Gastrocnemius medialis (tissue), 4 donors: ENCODE results near the gene EDARADD. TPM values are rescaled to one million over a fixed set of nuclear protein-coding genes. Genes with fewer than 3 reads are reported as not detected.

Source experiments
- ATAC-seq, 2 donors: fragments of 150-250 bp; one replicate each; pipeline ENCODE4 v1.9.1; 2016
- DNase-seq, 2 donors: peaks; one replicate each; pipeline ENCODE4 v3.0.0-alpha.2; 2019
- H3K27ac ChIP-seq, 4 donors: fragments of 200-600 bp; sonication (generic); 1 replicate in 1 of 4; 2 replicates in 3 of 4; pipeline ENCODE4 v1.5.1; 2016 to 2018; ENCODE audit warnings: mild to moderate bottlenecking in 2 of 4, moderate library complexity in 1 of 4
- H3K27me3 ChIP-seq, 3 donors: fragments of 200-600 bp; sonication (generic) in 2 of 3; 1 replicate in 1 of 3; 2 replicates in 2 of 3; pipeline versions ENCODE4 v1.5.1 to v1.6.0; 2016 to 2019; ENCODE audit warnings: mild to moderate bottlenecking in 1 of 3, moderate library complexity in 1 of 3
- H3K36me3 ChIP-seq, 2 donors: fragments of 200-600 bp; sonication (generic) in 1 of 2; one replicate each; pipeline ENCODE4 v1.5.1; 2017 to 2018
- H3K4me1 ChIP-seq, 2 donors: fragments of 200-600 bp; sonication (generic) in 1 of 2; one replicate each; pipeline ENCODE4 v1.5.1; 2016 to 2017; ENCODE audit warnings: mild to moderate bottlenecking in 2 of 2
- H3K4me3 ChIP-seq, 4 donors: fragments of 200-600 bp; sonication (generic) in 3 of 4; 1 replicate in 1 of 4; 2 replicates in 3 of 4; pipeline ENCODE4 v1.5.1; 2016 to 2019; ENCODE audit warnings: mild to moderate bottlenecking in 2 of 4
- H3K9me3 ChIP-seq, 3 donors: fragments of 200-600 bp; sonication (generic) in 2 of 3; 1 replicate in 1 of 3; 2 replicates in 2 of 3; pipeline ENCODE4 v1.5.1; 2016 to 2019
- POLR2A ChIP-seq, 2 donors: fragments of 450-650 bp; IDR thresholded peaks; one replicate each; pipeline ENCODE4 v1.6.1; 2017; ENCODE audit warnings: antibody characterized with exemption in 2 of 2, mild to moderate bottlenecking in 2 of 2, moderate library complexity in 2 of 2
- in situ Hi-C, 4 donors: fragments of 200-750 bp; cut with MboI; loops; one replicate each; pipeline versions ENCODE4 v1.15.0 to v1.8.0; 2017; ENCODE audit warnings: low sequenced_read_pairs in 4 of 4
- intact Hi-C: fragments of 100-400 bp; cut with DNase I; formaldehyde crosslinking; loops from one replicate; pipeline ENCODE4 v1.15.1; 2023; ENCODE audit warnings: low total_unique reads
- total RNA-seq, 4 donors: library from RNA; depleted of rRNA; stranded (reverse); fragments of >200 nt; gene quantifications; one replicate each; pipeline versions ENCODE4 v1.1.0 to v1.2.3, GENCODE V29; 2016
- TF ChIP-seq, protein P1 (sequence below), 5 experiments: fragments of 450-650 bp in 3 of 5; fragments of 200-600 bp in 2 of 5; sonication (generic) in 2 of 5; IDR thresholded peaks in 4 of 5; conservative IDR thresholded peaks in 1 of 5; 1 replicate in 4 of 5; 2 replicates in 1 of 5; pipeline ENCODE4 v1.5.1; 2016 to 2019; ENCODE audit warnings: antibody characterized with exemption in 5 of 5, mild to moderate bottlenecking in 3 of 5, moderate library complexity in 3 of 5

Gene EDARADD
- total RNA-seq, 4 donors from 2014 or later = not detected

DNA sequence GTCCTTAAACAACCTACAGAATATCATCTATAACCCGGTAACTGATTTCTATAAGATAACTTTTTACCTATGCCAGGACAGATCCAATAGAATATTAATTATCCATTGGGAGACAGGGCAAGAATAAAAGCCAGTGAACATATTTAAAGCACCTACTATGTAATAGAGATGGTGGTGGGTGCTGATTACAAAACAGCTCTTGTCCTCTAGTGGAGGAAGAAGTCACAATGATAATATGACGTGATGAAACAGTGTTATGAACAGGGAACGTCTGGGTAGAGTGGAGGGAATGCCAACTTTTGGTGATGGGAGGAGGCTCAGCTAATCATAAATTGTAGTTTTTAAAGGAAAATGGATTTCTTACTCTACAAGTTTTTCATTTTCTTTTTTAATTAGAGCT, 132.0 kb downstream of the EDARADD start:
- Histone ChIP-seq H3K36me3 (peaks cover 0 to 14% of the 10 kb centered on the region in 2 donors), H3K4me3 (no peak overlapping the region), H3K4me1 (peaks cover 5 to 9% of the 10 kb centered on the region in 2 donors), H3K9me3 (no peaks in the 10 kb centered on the region), H3K27me3 (no peaks in the 10 kb centered on the region), H3K27ac (no peak overlapping the region)
- ATAC-seq = no peak
- DNase-seq = no peak
- intact Hi-C loops = loop anchor here (10.0 kb wide), 1 partner anchor 1021 kb away; the partner anchor contains the start of gene B3GALNT2
- no peak for TF ChIP-seq POLR2A (IDR thresholded peaks at IDR 0.05)
- TF ChIP-seq, protein P1, sequence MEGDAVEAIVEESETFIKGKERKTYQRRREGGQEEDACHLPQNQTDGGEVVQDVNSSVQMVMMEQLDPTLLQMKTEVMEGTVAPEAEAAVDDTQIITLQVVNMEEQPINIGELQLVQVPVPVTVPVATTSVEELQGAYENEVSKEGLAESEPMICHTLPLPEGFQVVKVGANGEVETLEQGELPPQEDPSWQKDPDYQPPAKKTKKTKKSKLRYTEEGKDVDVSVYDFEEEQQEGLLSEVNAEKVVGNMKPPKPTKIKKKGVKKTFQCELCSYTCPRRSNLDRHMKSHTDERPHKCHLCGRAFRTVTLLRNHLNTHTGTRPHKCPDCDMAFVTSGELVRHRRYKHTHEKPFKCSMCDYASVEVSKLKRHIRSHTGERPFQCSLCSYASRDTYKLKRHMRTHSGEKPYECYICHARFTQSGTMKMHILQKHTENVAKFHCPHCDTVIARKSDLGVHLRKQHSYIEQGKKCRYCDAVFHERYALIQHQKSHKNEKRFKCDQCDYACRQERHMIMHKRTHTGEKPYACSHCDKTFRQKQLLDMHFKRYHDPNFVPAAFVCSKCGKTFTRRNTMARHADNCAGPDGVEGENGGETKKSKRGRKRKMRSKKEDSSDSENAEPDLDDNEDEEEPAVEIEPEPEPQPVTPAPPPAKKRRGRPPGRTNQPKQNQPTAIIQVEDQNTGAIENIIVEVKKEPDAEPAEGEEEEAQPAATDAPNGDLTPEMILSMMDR (IDR thresholded peaks at IDR 0.05 in 4 of 5, conservative IDR thresholded peaks at IDR 0.05 in 1 of 5) = no peak
- in situ Hi-C loops = no loop called here

DNA sequence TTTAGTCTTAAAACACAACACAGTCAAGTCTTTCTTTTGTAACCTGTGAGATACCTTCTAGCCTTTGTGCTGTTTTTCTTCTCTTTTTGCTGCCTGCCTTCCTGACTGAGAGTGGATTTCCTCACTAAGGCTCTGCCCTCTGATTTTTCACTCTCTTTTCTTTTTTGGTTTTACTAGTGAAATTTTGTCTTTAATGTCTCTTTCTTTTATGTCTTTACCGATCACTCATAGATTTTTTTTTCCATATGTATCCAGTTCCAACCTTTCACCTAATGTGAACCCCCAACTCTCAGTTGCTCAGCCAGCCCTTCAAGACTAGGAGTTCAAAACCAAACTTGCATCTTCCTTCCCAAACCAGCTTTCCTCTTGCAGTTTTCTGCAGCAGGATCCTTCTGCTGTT, 136.2 kb downstream of the EDARADD start:
- Histone ChIP-seq H3K36me3 (peaks cover 0 to 17% of the 10 kb centered on the region in 2 donors), H3K4me1 (peaks cover 0 to 9% of the 10 kb centered on the region in 2 donors), H3K27me3 (no peaks in the 10 kb centered on the region), H3K27ac (no peak overlapping the region), H3K9me3 (no peaks in the 10 kb centered on the region), H3K4me3 (no peak overlapping the region)
- DNase-seq (no peak), ATAC-seq (no peak)
- in situ Hi-C loops = no loop called here
- intact Hi-C loops = no loop called here
- TF ChIP-seq POLR2A (IDR thresholded peaks at IDR 0.05) = no peak
- TF ChIP-seq, protein P1 (IDR thresholded peaks at IDR 0.05 in 4 of 5, conservative IDR thresholded peaks at IDR 0.05 in 1 of 5) = no peak

DNA sequence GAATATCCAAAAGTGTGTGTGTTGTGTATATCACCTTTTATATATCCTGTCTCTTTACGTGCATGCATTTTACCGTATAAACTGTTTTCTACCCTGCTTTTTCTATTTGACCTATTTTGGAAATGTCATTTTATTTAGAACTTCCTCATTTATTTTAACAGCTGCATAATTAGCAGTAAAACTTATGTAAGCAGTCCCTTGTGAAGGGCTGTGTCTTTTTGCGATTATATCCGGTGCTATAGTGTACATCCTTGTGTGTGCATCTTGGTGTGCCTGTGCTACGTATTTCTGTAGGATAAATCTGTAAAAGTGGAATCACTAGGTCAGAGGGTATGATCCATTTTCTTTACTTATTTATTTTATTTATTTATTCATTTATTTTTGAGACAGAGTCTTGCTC, 136.9 kb downstream of the EDARADD start:
- Histone ChIP-seq H3K27ac (no peak overlapping the region), H3K4me1 (peaks cover 0 to 8% of the 10 kb centered on the region in 2 donors)

DNA sequence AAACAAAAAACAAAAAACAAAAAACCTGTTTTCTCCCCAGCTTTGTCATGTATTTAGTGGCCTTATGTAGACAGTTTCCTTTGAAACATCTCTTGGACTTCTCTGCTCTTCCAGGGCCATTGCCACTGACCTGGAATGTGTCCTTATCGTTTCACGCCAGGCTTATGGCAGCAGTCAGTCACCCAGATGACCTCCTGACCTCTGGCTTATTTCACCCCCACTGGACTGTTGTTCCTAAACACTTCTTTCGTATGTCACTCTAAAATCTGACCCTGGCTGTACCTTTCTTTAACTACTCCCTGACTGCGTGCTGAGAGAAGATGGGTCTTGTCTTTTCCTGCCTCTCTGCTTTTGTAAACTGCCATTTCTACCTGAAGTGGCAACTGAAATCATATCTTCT, 138.8 kb downstream of the EDARADD start:
- no peaks in the 10 kb centered on the region for H3K27me3 ChIP-seq
- H3K9me3 ChIP-seq = no peaks in the 10 kb centered on the region
- intact Hi-C loops = no loop called here
- ATAC-seq (no peak), DNase-seq (no peak)
- TF ChIP-seq, protein P1 (IDR thresholded peaks at IDR 0.05 in 4 of 5, conservative IDR thresholded peaks at IDR 0.05 in 1 of 5) = no peak
- TF ChIP-seq POLR2A (IDR thresholded peaks at IDR 0.05) = no peak
- H3K27ac ChIP-seq = no peak overlapping the region
- H3K4me3 ChIP-seq = no peak overlapping the region
- peaks cover 0 to 4% of the 10 kb centered on the region in 2 donors for H3K36me3 ChIP-seq
- peaks cover 0 to 8% of the 10 kb centered on the region in 2 donors for H3K4me1 ChIP-seq
- in situ Hi-C loops = no loop called here

More for the DNA sequence above, 136.9 kb downstream of the EDARADD start:
- DNase-seq = no peak
- Histone ChIP-seq H3K36me3 (peaks cover 0 to 17% of the 10 kb centered on the region in 2 donors), H3K9me3 (no peaks in the 10 kb centered on the region), H3K27me3 (no peaks in the 10 kb centered on the region), H3K4me3 (no peak overlapping the region)
- intact Hi-C loops = no loop called here
- TF ChIP-seq, protein P1 (IDR thresholded peaks at IDR 0.05 in 4 of 5, conservative IDR thresholded peaks at IDR 0.05 in 1 of 5) = no peak
- in situ Hi-C loops = no loop called here
- no peak for ATAC-seq

DNA sequence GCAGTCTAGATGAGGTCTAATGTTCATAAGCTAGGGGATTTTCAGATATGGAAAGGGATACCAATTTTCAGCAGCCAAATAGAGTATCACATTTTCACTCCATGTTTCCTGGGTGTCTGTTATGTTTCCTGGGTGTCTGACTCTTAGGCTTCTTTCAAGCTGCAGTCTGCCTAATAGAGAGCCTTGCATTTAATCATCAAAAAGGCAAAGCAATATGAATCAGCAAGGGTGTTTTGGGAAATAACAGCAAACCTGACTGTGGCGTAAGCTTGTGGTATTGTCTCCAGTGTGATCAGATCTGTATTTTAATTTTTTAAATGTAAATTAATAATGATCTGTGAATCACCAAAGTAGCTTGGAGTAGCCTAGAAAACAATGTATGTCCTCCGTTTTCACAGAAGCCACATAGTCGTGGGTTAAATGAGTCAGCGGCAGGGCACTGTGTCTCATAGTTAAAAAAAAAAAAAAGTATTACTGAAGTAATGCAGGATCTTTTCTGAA, 140.1 kb downstream of the EDARADD start:
- TF ChIP-seq POLR2A (IDR thresholded peaks at IDR 0.05) = no peak
- TF ChIP-seq, protein P1 (IDR thresholded peaks at IDR 0.05 in 4 of 5, conservative IDR thresholded peaks at IDR 0.05 in 1 of 5) = no peak
- H3K36me3 ChIP-seq = peaks cover 0 to 17% of the 10 kb centered on the region in 2 donors

More for the DNA sequence above, 140.1 kb downstream of the EDARADD start:
- no peak overlapping the region for H3K4me3 ChIP-seq
- H3K27me3 ChIP-seq = no peaks in the 10 kb centered on the region
- DNase-seq = no peak
- peaks cover 0 to 8% of the 10 kb centered on the region in 2 donors for H3K4me1 ChIP-seq
- ATAC-seq = no peak
- intact Hi-C loops = no loop called here
- in situ Hi-C loops = no loop called here
- no peak overlapping the region for H3K27ac ChIP-seq
- no peaks in the 10 kb centered on the region for H3K9me3 ChIP-seq
